Esophagus muscularis mucosa (tissue), 4 donors: Measurements from ENCODE around the gene KIF16B.

Experiments used
- EP300 ChIP-seq: sonication (generic); formaldehyde crosslinking; IDR thresholded peaks from one replicate; pipeline ENCODE4 v1.6.1; 2017; ENCODE audit warnings: antibody characterized with exemption
- POLR2A ChIP-seq: fragments of 450-650 bp; IDR thresholded peaks from one replicate; pipeline ENCODE4 v1.6.1; 2017; ENCODE audit warnings: antibody characterized with exemption, moderate library complexity, mild to moderate bottlenecking, low read depth
- TF ChIP-seq, protein P1 (sequence below), 3 experiments: fragments of 200-600 bp in 2 of 3; fragments of 450-650 bp in 1 of 3; sonication (generic) in 2 of 3; IDR thresholded peaks; one replicate each; pipeline ENCODE4 v1.5.1; 2017 to 2019; ENCODE audit warnings: antibody characterized with exemption in 3 of 3, mild to moderate bottlenecking in 2 of 3, moderate library complexity in 1 of 3

- TF ChIP-seq, protein P1, sequence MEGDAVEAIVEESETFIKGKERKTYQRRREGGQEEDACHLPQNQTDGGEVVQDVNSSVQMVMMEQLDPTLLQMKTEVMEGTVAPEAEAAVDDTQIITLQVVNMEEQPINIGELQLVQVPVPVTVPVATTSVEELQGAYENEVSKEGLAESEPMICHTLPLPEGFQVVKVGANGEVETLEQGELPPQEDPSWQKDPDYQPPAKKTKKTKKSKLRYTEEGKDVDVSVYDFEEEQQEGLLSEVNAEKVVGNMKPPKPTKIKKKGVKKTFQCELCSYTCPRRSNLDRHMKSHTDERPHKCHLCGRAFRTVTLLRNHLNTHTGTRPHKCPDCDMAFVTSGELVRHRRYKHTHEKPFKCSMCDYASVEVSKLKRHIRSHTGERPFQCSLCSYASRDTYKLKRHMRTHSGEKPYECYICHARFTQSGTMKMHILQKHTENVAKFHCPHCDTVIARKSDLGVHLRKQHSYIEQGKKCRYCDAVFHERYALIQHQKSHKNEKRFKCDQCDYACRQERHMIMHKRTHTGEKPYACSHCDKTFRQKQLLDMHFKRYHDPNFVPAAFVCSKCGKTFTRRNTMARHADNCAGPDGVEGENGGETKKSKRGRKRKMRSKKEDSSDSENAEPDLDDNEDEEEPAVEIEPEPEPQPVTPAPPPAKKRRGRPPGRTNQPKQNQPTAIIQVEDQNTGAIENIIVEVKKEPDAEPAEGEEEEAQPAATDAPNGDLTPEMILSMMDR (IDR thresholded peaks at IDR 0.05), result no peak
- TF ChIP-seq POLR2A (no peak), EP300 (no peak)
These were observed 121.3 kb downstream of the KIF16B start for GRCh38 chr20:16451982-16452381.
